Urinary bladder (tissue), 4 donors: ENCODE measurements around the gene SMURF2. TPM values are rescaled to one million over a fixed set of nuclear protein-coding genes. Genes with fewer than 3 reads are reported as not detected.
"Not testable (repeated sequence)": the region's sequence is repeated elsewhere in the genome, so short reads cannot be mapped to it uniquely, and the experiment has no call there.

ENCODE experiments used
- DNase-seq: peaks from one replicate; pipeline ENCODE4 v3.0.0-alpha.2; 2015; ENCODE audit errors: extremely low spot score
- H3K27ac ChIP-seq: one replicate; pipeline ENCODE4 v1.5.1; 2013; ENCODE audit warnings: low read depth, mild to moderate bottlenecking, moderate library complexity
- H3K36me3 ChIP-seq: one replicate; pipeline ENCODE4 v1.6.1; 2013; ENCODE audit warnings: mild to moderate bottlenecking, moderate library complexity; ENCODE audit not compliant: insufficient read depth
- H3K4me1 ChIP-seq: one replicate; pipeline ENCODE4 v1.6.1; 2013; ENCODE audit warnings: mild to moderate bottlenecking, moderate library complexity; ENCODE audit not compliant: insufficient read depth
- H3K4me3 ChIP-seq: one replicate; pipeline ENCODE4 v1.5.1; 2013; ENCODE audit warnings: low read depth, low read length
- WGBS: extraction: QIAGEN DNeasy Blood & Tissue Kit; methylation state at CpG from one replicate; pipeline ENCODE4 v1.1.7; 2013; 5-methylcytosine and 5-hydroxymethylcytosine counted together
- polyA plus RNA-seq: library from polyadenylated mRNA; stranded (reverse); fragments of 200-250 nt; gene quantifications from one replicate; pipeline ENCODE4 v1.2.3, GENCODE V29; 2013
- total RNA-seq: library from RNA; depleted of rRNA; stranded (reverse); fragments of >200 nt; gene quantifications from one replicate; pipeline ENCODE4 v1.2.3, GENCODE V29; 2014
- donor health status: healthy with polysubstance abuse.
- donor health status: healthy.

Gene SMURF2
- total and polyA plus RNA-seq, 2 donors, result 11.2 to 91.1 TPM

DNA sequence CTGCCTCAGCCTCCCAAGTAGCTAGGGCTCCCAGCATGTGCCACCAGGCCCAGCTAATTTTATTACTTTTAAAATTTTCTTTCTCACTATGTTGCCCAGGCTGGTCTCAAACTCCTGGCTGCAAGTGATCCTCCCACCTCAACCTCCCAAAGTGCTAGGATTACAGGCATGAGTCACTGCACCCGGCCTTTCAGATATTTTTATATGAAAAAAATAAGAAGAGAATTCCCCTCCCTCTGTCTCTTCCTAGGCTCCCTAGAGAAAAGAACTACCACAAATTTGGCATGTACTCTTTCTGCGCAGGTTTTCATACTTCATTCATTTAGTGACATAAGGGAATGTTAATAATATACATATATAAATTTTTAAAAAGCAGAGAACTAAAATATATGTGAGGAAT is 21.7 kb upstream of the SMURF2 start:
- Histone ChIP-seq H3K4me1 (no peaks in the 10 kb centered on the region), H3K36me3 (no peaks in the 10 kb centered on the region), H3K4me3 (no peak overlapping the region), H3K27ac (no peak overlapping the region)
- DNase-seq, result no peak
- WGBS, result 75% methylated on average over 2 of the region's 2 CpGs

DNA sequence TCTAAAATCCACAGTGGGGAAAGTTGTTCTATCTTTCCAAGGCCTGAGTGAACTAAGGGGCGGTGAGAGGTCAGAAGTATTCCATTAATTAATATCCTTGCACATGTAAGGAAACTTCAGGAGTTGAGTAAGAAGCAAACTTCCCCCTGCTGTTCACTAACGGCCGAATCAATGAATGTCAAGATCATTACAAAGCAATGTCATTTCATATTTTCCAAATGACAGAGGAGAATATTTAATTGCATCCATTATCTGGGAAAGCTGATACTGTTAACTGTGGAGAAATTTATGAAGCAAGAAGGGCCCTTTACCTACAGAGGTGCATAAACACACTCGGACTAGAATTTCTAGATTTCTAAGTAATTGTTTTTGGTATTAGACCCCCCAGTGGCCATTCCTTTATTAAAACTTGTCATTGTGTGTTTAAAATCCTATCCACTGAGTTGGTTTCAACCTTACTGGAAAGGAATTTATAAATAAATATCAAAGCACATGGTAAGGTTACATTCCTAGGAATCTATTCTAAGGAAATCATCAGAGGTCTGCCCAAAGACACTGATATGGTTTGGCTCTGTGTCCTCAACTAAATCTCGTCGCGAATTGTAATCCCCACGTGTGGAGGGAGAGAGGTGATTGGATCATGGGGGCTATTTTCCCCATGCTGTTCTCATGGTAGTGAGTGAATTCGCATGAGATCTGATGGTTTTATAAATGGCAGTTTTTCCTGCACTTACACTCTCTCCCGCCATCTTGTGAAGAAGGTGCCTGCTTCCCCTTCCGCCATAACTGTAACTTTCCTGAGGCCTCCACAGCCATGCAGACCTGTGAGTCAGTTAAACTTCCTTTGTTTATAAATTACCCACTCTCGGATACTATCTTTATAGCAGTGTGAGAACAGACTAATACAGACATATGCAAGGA is 20.4 kb upstream of the SMURF2 start:
- Histone ChIP-seq H3K27ac (no peak overlapping the region), H3K4me3 (no peak overlapping the region), H3K4me1 (no peaks in the 10 kb centered on the region), H3K36me3 (no peaks in the 10 kb centered on the region)
- no peak for DNase-seq
- 80% methylated on average over 12 of the region's 12 CpGs for whole genome bisulfite sequencing

DNA sequence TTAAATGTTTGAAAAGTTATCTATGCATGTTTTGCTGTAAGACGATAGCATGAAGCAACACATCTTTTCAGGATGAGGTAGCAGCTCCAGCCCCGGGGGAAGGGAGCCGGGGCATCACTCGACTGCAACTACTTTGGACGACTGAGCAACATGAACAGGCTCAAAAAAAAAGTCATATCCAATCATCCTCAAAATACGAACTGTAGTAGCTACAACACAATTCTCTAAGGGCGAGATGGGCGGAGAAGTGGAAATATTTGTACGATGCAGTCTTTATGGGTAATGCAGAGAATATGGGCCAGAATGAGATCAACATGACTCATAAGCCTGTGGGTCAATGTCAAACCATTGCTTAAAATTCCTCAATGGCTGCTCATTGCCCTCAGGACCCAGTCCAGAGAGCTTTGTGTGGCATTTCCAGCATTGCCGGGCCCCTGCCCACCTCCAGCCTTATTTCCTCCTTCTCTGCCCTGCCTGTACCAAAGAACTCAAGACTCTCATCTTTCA is 17.7 kb upstream of the SMURF2 start:
- peak; percentile 26 for DNase-seq
- H3K27ac ChIP-seq, result no peak overlapping the region
- 52% methylated on average over 10 of the region's 10 CpGs for WGBS
- H3K36me3 ChIP-seq, result no peaks in the 10 kb centered on the region
- H3K4me3 ChIP-seq, result no peak overlapping the region
- no peaks in the 10 kb centered on the region for H3K4me1 ChIP-seq

DNA sequence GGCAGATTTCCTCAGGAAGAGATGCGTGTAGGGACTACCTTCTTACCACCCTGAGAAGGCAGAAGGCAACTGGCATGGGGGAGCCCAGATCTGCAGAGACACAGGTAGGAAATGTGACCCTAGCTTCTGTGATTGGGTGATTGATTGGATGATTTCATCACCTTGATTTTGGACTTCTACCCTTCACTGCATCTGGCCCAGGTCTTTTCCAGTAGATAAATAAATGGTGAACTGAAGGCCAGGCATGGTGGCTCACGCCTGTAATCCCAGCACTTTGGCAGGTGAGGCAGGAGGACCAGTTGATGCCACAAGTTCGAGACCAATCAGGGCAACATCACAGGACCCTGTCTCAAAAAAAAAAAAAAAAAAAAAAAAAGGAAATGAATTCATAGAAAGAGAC is 14.7 kb upstream of the SMURF2 start:
- H3K36me3 ChIP-seq, result no peaks in the 10 kb centered on the region
- H3K4me3 ChIP-seq, result no peak overlapping the region
- no peak for DNase-seq
- 64% methylated on average over 3 of the region's 3 CpGs for WGBS
- H3K27ac ChIP-seq, result no peak overlapping the region
- H3K4me1 ChIP-seq, result no peaks in the 10 kb centered on the region

DNA sequence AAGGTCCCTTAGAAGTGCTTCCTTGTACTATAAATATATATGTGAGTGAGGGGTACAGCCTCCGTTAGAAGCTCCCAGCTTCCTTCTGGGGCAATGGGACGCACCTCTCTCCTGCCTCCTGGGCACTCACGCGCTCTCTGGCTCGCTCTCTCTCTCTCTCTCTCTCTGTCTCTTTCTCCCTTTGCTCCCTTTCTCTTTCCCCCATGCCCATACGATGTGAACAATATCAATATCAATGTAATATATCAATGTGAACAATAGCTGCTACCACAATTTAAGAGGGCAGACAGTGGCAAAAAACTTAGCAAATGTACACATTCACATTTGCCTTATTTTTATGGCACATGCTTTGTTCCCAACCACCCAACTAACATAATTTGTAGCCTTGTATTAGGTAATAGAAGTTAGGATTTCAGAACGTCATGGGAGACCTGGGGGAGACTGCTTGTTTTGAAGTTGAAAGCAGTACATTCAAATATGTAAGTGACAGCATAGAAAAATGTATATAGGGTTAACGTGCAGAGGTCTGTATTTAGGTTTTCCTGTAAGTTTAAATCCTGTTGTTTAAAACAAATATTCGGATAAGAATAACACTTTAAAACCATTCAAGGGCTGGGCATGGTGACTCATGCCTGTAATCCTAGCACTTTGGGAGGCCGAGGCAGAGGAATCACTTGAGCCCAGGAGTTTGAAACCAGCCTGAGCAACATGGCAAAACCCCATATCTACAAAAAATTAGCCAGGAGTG is 8.9 kb upstream of the SMURF2 start:
- DNase-seq, H3K4me1 ChIP-seq, H3K27ac ChIP-seq, H3K36me3 ChIP-seq, H3K4me3 ChIP-seq: not testable (repeated sequence)
- WGBS, result 49% methylated on average over 10 of the region's 10 CpGs

DNA sequence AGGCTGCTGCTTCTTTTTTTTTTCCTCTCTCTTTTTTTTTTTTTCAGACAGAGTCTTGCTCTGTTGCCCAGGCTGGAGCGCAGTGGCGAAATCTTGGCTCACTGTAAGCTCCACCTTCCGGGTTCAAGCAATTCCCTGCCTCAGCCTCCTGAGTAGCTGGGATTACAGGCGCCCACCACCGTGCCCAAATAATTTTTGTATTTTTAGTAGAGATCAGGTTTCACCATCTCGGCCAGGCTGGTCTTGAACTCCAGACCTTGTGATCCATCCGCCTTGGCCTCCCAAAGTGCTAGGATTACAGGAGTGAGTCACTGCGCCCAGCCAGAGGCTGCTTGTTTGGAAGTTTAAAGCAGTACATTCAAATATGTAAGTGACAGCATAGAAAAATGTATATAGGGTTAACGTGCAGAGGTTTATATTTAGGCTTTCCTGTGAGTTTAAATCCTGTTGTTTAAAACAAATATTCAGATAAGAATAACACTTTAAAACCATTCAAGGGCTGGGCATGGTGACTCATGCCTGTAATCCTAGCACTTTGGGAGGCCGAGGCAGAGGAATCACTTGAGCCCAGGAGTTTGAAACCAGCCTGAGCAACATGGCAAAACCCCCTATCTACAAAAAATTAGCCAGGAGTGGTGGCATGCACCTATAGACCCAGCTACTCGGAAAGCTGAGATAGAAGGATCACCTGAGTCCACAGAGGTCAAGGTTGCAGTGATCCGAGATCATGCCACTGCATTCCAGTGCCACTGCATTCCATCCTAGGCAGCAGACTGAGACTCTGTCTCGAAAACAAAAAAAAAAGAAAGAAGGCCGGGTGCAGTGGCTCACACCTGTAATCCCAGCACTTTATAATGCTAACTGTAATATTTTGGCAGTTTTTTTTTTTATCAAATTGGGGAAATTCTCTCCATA is 6.0 kb upstream of the SMURF2 start:
- not testable (repeated sequence) for H3K4me3 ChIP-seq, DNase-seq, H3K4me1 ChIP-seq, H3K27ac ChIP-seq, H3K36me3 ChIP-seq
- WGBS, result 48% methylated on average over 14 of the region's 14 CpGs

DNA sequence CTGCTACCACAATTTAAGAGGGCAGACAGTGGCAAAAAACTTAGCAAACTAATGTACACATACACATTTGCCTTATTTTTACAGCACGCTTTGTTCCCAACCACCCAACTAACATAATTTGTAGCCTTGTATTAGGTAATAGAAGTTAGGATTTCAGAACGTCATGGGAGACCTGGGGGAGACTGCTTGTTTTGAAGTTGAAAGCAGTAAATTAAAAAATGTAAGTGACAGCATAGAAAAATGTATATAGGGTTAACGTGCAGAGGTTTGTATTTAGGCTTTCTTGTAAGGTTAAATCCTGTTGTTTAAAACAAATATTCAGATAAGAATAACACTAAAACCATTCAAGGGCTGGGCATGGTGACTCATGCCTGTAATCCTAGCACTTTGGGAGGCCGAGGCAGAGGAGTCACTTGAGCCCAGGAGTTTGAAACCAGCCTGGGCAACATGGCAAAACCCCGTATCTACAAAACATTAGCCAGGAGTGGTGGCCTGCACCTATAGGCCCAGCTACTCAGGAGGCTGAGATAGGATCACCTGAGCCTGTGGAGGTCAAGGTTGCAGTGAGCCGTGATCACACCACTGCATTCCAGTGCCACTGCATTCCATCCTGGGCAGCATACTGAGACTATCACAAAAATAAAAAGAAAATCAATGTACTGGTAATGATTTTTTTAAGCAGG is 2.3 kb upstream of the SMURF2 start:
- not testable (repeated sequence) for H3K27ac ChIP-seq, H3K4me3 ChIP-seq, H3K36me3 ChIP-seq, H3K4me1 ChIP-seq, DNase-seq
- WGBS, result 64% methylated on average over 6 of the region's 6 CpGs

DNA sequence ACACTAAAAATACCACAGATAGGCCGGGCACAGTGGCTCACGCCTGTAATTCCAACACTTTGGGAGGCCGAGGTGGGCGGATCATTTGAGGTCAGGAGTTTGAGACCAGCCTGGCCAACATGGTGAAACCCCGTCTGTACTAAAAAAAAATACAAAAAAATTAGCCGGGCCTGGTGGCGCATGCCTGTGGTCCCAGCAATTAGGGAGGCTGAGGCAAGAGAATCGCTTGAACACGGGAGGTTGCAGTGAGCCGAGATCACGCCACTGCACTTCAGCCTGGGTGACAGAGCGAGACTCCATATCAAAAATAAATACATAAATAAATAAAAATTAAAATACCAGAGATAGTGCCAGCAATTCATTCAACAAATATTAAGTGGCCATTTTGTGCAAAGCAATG is 1.7 kb upstream of the SMURF2 start:
- WGBS, result 96% methylated on average over 12 of the region's 12 CpGs
- H3K36me3 ChIP-seq, H3K4me1 ChIP-seq, H3K27ac ChIP-seq, DNase-seq, H3K4me3 ChIP-seq: not testable (repeated sequence)

DNA sequence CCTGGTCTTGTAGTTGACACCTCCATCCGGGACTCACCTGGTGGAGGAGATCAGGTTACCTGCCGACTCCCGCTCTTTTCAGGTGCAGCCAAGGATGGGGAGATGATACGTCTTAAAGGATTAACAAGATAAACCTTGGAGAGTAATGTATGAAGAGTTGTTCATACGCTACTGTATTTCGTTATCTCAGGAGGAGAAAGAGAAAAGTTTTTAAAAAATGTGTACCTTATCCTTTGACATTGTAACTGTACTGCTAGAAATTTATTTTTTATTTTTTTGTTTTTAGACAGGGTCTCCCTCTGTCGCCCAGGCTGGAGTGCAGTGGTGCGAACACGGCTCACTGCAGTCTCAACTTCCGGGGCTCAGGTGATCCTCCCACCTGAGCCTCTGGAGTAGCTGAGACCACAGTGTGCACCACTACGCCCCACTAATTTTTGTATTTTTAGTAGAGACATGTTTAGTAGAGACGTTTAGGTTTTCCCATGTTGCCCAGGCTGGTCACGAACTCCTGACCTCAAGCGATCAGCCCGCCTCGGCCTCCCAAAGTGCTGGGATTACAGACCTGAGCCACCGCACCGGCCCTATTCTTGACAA is 764 bp upstream of the SMURF2 start:
- Histone ChIP-seq H3K4me1 (peaks cover 2% of the 10 kb centered on the region), H3K36me3 (no peaks in the 10 kb centered on the region), H3K27ac (no peak overlapping the region), H3K4me3 (peak overlapping the region; percentile 88)
- WGBS, result 68% methylated on average over 18 of the region's 18 CpGs
- no peak for DNase-seq

DNA sequence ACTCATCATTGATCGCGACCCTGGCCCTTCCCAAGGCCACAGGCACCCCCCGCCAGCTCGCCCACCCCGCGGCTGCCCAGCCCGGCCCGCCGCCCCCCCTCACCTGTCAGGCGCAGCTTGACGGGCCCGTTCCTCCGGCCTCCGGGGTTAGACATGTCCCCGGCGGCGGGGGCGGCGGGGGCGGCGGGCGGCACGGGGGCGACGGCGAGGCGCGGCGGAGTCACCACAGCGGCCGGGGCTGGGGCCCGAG is 456 bp downstream of the SMURF2 start:
- Histone ChIP-seq H3K4me1 (peaks cover 2% of the 10 kb centered on the region), H3K4me3 (peak overlapping the region; percentile 88), H3K36me3 (no peaks in the 10 kb centered on the region), H3K27ac (peak overlapping the region; percentile 95)
- 2% methylated on average over 32 of the region's 32 CpGs for WGBS
- no peak for DNase-seq

DNA sequence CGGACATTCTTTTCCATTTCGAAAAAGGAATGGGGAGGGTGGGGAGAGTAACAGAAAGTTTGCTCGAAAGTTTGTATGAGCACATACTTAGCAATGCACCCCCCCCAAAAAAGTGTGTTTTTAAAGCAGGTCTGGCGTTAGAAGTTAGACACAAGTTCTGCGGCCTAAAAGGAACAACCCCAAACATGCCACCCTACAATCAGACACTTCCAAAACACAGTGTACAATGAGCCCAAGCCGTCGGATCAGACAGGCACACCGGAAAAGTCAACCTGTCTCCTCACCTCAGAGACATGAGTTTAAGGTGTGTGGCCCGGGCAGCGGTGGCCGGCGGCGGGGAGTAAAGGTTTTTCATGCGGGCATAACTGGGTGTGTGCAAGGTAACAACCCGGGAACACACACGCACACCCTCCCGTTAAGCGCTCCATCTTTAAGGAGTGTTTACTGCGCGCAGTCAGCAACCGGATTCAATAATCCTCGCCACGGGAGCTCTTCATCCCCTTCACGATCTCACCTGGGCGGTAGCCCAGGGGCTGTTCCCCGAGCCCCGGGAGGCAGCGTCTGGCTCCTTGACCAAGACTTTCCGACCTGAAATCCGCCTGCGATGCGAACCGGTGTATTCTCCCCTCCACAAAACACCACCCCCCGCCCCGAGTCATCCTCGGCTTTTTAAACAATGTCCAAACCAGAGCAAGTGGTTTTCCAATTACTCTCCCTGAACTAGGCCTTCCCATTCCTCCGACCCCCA is 955 bp downstream of the SMURF2 start:
- DNase-seq, H3K36me3 ChIP-seq, H3K4me1 ChIP-seq: not testable (repeated sequence)
- Histone ChIP-seq H3K4me3 (peak overlapping the region; percentile 88), H3K27ac (peak overlapping the region; percentile 95)
- WGBS, result under 1% methylated on average over 37 of the region's 37 CpGs
